Measurements from ENCODE around the gene GRIN1. TPM values are rescaled to one million over a fixed set of nuclear protein-coding genes. Genes with fewer than 3 reads are reported as not detected.

The GRIN1 gene
- total and polyA plus RNA-seq, 10 of the 15 experiments (the other 5 are each of a cell fraction or from before 2014, with no cell fraction given): 0.05 to 0.10 (median 0.06) TPM; not detected in 6

DNA sequence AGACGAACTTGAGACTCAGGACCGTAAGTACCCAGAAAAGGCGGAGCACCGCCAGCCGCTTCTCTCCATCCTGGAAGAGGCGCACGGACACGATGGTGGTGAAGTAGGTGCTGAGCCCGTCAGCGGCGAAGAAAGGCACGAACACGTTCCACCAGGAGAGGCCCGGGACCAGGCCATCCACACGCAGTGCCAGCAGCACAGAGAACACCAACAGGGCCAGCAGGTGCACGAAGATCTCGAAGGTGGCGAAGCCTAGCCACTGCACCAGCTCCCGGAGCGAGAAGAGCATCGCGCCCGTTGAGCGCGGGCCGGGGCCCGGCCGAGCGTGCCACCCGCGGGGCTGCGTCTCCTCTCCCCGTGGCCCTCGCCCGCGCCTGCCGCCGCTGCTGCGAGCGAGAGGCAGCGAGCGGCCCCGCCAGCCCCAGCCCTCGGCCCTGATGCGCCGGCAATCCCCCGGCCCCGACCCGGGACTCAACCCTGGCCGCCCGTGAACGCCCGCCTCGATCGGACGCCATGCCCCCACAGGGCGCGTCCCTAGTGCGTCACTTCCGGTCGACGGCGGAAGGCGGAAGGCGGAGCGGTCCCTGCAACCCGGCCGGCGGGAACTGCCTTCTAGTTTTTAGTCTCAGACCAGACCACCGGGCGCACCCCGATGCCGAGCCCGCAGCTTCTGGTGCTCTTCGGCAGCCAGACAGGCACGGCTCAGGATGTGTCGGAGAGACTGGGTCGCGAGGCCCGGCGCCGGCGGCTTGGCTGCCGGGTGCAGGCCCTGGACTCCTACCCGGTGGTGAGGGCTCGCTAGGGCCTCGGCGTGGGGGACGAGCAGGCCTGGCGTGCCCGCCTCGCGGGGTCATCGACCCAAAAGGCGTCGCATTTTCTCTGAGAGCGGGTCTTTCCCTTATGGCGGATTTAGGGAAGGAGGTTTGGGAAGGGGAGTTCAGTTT lies 66.4 kb downstream of the GRIN1 start, which contains the start of the genes NDOR1 and TMEM203 (continued):
- TF ChIP-seq RUNX3 (IDR thresholded peaks at IDR 0.05; ENCODE audit: low read length) (peak; percentile 44), YBX1 (IDR thresholded peaks at IDR 0.05) (no peak), SUZ12 (IDR thresholded peaks at IDR 0.05; ENCODE audit: unreplicated experiment) (no peak), WRNIP1 (IDR thresholded peaks at IDR 0.05; ENCODE audit: borderline replicate concordance, low read depth, low read length) (no peak), JUND (IDR thresholded peaks at IDR 0.05; ENCODE audit: low read depth, low read length) (no peak), CHD1 (IDR thresholded peaks at IDR 0.05; ENCODE audit: low read depth, low read length) (no peak), ZSCAN29 (IDR thresholded peaks at IDR 0.05) (peak; percentile 60; the same call in 1 of the 2 replicates), LARP7 (IDR thresholded peaks at IDR 0.05) (peak; percentile 96), SMAD5 (IDR thresholded peaks at IDR 0.05; ENCODE audit: low read depth) (peak; percentile 47), RCOR1 (conservative IDR thresholded peaks at IDR 0.05; ENCODE audit: low read depth, low read length) (no peak), SPI1 (IDR thresholded peaks at IDR 0.05; ENCODE audit: borderline replicate concordance, insufficient read depth, low read depth, low read length) (no peak; the same call in 1 of the 2 replicates), FOS (IDR thresholded peaks at IDR 0.05; ENCODE audit: borderline replicate concordance, extremely low read depth, insufficient read length) (no peak)
- TF ChIP-seq, protein P1, sequence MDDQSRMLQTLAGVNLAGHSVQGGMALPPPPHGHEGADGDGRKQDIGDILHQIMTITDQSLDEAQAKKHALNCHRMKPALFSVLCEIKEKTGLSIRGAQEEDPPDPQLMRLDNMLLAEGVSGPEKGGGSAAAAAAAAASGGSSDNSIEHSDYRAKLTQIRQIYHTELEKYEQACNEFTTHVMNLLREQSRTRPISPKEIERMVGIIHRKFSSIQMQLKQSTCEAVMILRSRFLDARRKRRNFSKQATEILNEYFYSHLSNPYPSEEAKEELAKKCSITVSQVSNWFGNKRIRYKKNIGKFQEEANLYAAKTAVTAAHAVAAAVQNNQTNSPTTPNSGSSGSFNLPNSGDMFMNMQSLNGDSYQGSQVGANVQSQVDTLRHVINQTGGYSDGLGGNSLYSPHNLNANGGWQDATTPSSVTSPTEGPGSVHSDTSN (IDR thresholded peaks at IDR 0.05; ENCODE audit: insufficient replicate concordance, low read depth, low read length): no peak
- TF ChIP-seq, protein P2, sequence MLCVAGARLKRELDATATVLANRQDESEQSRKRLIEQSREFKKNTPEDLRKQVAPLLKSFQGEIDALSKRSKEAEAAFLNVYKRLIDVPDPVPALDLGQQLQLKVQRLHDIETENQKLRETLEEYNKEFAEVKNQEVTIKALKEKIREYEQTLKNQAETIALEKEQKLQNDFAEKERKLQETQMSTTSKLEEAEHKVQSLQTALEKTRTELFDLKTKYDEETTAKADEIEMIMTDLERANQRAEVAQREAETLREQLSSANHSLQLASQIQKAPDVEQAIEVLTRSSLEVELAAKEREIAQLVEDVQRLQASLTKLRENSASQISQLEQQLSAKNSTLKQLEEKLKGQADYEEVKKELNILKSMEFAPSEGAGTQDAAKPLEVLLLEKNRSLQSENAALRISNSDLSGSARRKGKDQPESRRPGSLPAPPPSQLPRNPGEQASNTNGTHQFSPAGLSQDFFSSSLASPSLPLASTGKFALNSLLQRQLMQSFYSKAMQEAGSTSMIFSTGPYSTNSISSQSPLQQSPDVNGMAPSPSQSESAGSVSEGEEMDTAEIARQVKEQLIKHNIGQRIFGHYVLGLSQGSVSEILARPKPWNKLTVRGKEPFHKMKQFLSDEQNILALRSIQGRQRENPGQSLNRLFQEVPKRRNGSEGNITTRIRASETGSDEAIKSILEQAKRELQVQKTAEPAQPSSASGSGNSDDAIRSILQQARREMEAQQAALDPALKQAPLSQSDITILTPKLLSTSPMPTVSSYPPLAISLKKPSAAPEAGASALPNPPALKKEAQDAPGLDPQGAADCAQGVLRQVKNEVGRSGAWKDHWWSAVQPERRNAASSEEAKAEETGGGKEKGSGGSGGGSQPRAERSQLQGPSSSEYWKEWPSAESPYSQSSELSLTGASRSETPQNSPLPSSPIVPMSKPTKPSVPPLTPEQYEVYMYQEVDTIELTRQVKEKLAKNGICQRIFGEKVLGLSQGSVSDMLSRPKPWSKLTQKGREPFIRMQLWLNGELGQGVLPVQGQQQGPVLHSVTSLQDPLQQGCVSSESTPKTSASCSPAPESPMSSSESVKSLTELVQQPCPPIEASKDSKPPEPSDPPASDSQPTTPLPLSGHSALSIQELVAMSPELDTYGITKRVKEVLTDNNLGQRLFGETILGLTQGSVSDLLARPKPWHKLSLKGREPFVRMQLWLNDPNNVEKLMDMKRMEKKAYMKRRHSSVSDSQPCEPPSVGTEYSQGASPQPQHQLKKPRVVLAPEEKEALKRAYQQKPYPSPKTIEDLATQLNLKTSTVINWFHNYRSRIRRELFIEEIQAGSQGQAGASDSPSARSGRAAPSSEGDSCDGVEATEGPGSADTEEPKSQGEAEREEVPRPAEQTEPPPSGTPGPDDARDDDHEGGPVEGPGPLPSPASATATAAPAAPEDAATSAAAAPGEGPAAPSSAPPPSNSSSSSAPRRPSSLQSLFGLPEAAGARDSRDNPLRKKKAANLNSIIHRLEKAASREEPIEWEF (IDR thresholded peaks at IDR 0.05; ENCODE audit: insufficient replicate concordance, low read depth, low read length): no peak
- TF ChIP-seq, protein P3, sequence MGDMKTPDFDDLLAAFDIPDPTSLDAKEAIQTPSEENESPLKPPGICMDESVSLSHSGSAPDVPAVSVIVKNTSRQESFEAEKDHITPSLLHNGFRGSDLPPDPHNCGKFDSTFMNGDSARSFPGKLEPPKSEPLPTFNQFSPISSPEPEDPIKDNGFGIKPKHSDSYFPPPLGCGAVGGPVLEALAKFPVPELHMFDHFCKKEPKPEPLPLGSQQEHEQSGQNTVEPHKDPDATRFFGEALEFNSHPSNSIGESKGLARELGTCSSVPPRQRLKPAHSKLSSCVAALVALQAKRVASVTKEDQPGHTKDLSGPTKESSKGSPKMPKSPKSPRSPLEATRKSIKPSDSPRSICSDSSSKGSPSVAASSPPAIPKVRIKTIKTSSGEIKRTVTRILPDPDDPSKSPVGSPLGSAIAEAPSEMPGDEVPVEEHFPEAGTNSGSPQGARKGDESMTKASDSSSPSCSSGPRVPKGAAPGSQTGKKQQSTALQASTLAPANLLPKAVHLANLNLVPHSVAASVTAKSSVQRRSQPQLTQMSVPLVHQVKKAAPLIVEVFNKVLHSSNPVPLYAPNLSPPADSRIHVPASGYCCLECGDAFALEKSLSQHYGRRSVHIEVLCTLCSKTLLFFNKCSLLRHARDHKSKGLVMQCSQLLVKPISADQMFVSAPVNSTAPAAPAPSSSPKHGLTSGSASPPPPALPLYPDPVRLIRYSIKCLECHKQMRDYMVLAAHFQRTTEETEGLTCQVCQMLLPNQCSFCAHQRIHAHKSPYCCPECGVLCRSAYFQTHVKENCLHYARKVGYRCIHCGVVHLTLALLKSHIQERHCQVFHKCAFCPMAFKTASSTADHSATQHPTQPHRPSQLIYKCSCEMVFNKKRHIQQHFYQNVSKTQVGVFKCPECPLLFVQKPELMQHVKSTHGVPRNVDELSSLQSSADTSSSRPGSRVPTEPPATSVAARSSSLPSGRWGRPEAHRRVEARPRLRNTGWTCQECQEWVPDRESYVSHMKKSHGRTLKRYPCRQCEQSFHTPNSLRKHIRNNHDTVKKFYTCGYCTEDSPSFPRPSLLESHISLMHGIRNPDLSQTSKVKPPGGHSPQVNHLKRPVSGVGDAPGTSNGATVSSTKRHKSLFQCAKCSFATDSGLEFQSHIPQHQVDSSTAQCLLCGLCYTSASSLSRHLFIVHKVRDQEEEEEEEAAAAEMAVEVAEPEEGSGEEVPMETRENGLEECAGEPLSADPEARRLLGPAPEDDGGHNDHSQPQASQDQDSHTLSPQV (IDR thresholded peaks at IDR 0.05): no peak; the same call in 1 of the 2 replicates
- TF ChIP-seq, protein P4, sequence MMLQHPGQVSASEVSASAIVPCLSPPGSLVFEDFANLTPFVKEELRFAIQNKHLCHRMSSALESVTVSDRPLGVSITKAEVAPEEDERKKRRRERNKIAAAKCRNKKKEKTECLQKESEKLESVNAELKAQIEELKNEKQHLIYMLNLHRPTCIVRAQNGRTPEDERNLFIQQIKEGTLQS (IDR thresholded peaks at IDR 0.05; ENCODE audit: borderline replicate concordance, extremely low read depth, low read depth, low read length): peak; percentile 79; the same call in 1 of the 2 replicates
